ENCODE data around the gene CTAG1A. TPM values are rescaled to one million over a fixed set of nuclear protein-coding genes. Genes with fewer than 3 reads are reported as not detected.
"Not testable (repeated sequence)": the region's sequence is repeated elsewhere in the genome, so short reads cannot be mapped to it uniquely, and the experiment has no call there.

The CTAG1A gene
- polyA plus RNA-seq (2011; rRNA removed): not detected in 2 replicates
- not detected in 2 replicates for polyA minus RNA-seq (2011; rRNA and poly(A)+ RNA removed)

- CTCF ChIA-PET: not testable (repeated sequence)
Observed at GRCh38 chrX:154584585-154585183, at the start of gene CTAG1A. TSS of gene CTAG1A (plus strand) at chrX:154585133. CDS start at chrX:154585207, 74 bp downstream.

GRCh38 chrX:154535892-154536291 is 49.0 kb upstream of the CTAG1A start:
- POLR2A ChIA-PET: no interaction called here
- H3K36me3 ChIP-seq (ENCODE audit: control insufficient read depth, insufficient read depth, low read length): peaks cover 16% of the 10 kb centered on the region
- TF ChIP-seq CTCF (IDR thresholded peaks at IDR 0.05; ENCODE audit: insufficient read depth, low read depth, low read length): no peak
- no peak overlapping the region for H3K4me3 ChIP-seq (ENCODE audit: low read depth, low read length)
- no peaks in the 10 kb centered on the region for H3K27me3 ChIP-seq (ENCODE audit: control insufficient read depth, insufficient read depth, low read length)
- no peak for DNase-seq (ENCODE audit: low read depth)
- CTCF ChIA-PET: interaction anchor here (1.2 to 1.4 kb wide), 3 partner anchors 9 to 163 kb away, joined by 3 to 6 read pairs (median 3); partner anchors contain the start of gene FLNA

More at GRCh38 chrX:154584585-154585183, at the start of gene CTAG1A:
- DNase-seq (ENCODE audit: low read depth); H3K4me3 ChIP-seq (ENCODE audit: low read depth, low read length); H3K36me3 ChIP-seq (ENCODE audit: control insufficient read depth, insufficient read depth, low read length); POLR2A ChIA-PET; H3K27me3 ChIP-seq (ENCODE audit: control insufficient read depth, insufficient read depth, low read length): not testable (repeated sequence)

- H3K36me3 ChIP-seq (ENCODE audit: control insufficient read depth, insufficient read depth, low read length): peaks cover 8% of the 10 kb centered on the region
- DNase-seq (ENCODE audit: low read depth): no peak
- no peak overlapping the region for H3K4me3 ChIP-seq (ENCODE audit: low read depth, low read length)
- H3K27me3 ChIP-seq (ENCODE audit: control insufficient read depth, insufficient read depth, low read length): no peaks in the 10 kb centered on the region
- ChIA-PET CTCF (interaction anchor here (1.3 kb wide), 1 partner anchor 155 kb away, joined by 4 read pairs; no protein-coding TSS in a partner anchor), POLR2A (no interaction called here)
- TF ChIP-seq CTCF (IDR thresholded peaks at IDR 0.05; ENCODE audit: insufficient read depth, low read depth, low read length): no peak
Observed at GRCh38 chrX:154539077-154539476, 45.9 kb upstream of the CTAG1A start.

DNA sequence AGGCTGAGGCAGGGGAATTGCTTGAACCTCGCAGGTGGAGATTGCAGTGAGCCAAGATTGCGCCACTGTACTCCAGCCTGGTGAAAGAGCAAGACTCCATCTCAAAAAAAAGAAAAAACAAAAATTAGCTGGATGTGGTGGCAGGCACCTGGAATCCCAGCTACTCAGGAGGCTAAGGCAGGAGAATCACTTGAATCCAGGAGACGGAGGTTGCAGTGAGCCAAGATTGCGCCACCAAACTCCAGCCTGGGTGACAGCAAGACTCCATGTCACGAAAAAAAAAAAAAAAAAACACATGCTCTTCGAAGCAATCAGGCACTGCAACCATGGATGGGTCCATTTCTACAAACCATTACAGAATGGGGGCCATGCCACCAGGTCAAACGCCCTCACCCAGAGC is 44.6 kb upstream of the CTAG1A start:
- H3K27me3 ChIP-seq (ENCODE audit: control insufficient read depth, insufficient read depth, low read length); DNase-seq (ENCODE audit: low read depth); H3K4me3 ChIP-seq (ENCODE audit: low read depth, low read length); H3K36me3 ChIP-seq (ENCODE audit: control insufficient read depth, insufficient read depth, low read length); POLR2A ChIA-PET: not testable (repeated sequence)
- CTCF ChIA-PET: interaction anchor here (1.3 kb wide), 1 partner anchor 157 kb away, joined by 4 read pairs; no protein-coding TSS in a partner anchor

GRCh38 chrX:154540897-154541535 is 43.9 kb upstream of the CTAG1A start:
- CTCF ChIA-PET: interaction anchor here (0.8 to 1.9 kb wide), 3 partner anchors 10 to 168 kb away, joined by 3 to 5 read pairs (median 4); no protein-coding TSS in a partner anchor
- POLR2A ChIA-PET: interaction anchor here (0.6 kb wide), 1 partner anchor 817 kb away, joined by 7 read pairs; the partner anchor contains the start of gene BCAP31
- no peaks in the 10 kb centered on the region for H3K27me3 ChIP-seq (ENCODE audit: control insufficient read depth, insufficient read depth, low read length)
- peaks cover under 1% of the 10 kb centered on the region for H3K36me3 ChIP-seq (ENCODE audit: control insufficient read depth, insufficient read depth, low read length)
- TF ChIP-seq CTCF (IDR thresholded peaks at IDR 0.05; ENCODE audit: insufficient read depth, low read depth, low read length): no peak
- H3K4me3 ChIP-seq (ENCODE audit: low read depth, low read length): no peak overlapping the region
- no peak for DNase-seq (ENCODE audit: low read depth)

DNA sequence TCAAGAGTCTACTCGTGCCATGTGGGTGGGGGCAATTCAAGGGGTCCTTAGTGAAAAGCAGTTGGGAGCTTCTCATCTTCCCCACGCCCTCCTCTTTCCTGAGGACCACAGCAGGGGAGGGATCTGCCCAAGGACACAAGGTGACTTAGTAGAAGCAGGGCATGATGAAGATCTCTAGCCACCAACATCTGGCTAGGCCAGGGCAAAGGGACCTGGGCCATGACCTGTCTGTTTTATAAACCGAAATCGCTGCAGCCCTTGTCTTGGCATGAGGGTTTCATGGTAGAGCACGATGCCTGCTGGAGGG is 43.4 kb upstream of the CTAG1A start:
- CTCF ChIA-PET: interaction anchor here (0.8 to 1.9 kb wide), 3 partner anchors 10 to 168 kb away, joined by 3 to 5 read pairs (median 4); no protein-coding TSS in a partner anchor
- no peak for TF ChIP-seq CTCF (IDR thresholded peaks at IDR 0.05; ENCODE audit: insufficient read depth, low read depth, low read length)
- Histone ChIP-seq H3K27me3 (ENCODE audit: control insufficient read depth, insufficient read depth, low read length) (no peaks in the 10 kb centered on the region), H3K36me3 (ENCODE audit: control insufficient read depth, insufficient read depth, low read length) (no peaks in the 10 kb centered on the region; the same call in none of the 2 replicates), H3K4me3 (ENCODE audit: low read depth, low read length) (no peak overlapping the region)
- POLR2A ChIA-PET: no interaction called here
- no peak for DNase-seq (ENCODE audit: low read depth)

Data from BJ (cell line).